GM12864 (cell line): Measurements from ENCODE around the gene AP2B1.

Source experiments
- DNase-seq: peaks from one replicate; pipeline ENCODE4 v3.0.0-alpha.2; 2011; ENCODE audit warnings: low read depth
- H3K4me3 ChIP-seq: 2 replicates; pipeline ENCODE4 v1.5.1; 2011; ENCODE audit warnings: mild to moderate bottlenecking, low read depth, low read length, control low read depth
- CTCF ChIP-seq: IDR thresholded peaks from 2 replicates; pipeline ENCODE4 v1.5.1; 2011; ENCODE audit warnings: low read depth, mild to moderate bottlenecking, moderate library complexity, low read length, control low read depth, inconsistent platforms; ENCODE audit errors: missing control alignments

Gene AP2B1

GRCh38 chr17:35728551-35728950 is 141.4 kb downstream of the AP2B1 start:
- H3K4me3 ChIP-seq = no peak overlapping the region
- DNase-seq = no peak
- TF ChIP-seq CTCF = no peak

DNA sequence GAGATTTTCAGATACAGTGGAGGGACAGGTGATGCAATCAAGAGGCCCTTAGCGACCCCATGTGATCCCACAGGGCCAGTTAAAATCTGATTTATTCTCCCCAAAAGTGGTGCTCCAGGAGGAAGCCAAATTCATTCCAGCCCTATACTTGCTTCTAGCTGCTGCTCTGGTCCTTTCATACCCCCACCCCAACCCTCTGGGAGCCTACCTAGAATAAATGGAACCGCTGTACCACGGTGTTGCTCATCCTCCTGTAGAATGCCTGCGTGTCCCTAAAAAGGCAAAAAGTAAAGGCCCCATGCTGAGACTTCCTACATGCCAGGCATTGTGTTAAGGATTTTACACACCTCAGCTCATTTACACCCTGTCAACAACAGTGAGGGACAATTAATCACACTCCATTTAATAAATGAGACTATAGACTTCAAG is 142.3 kb downstream of the AP2B1 start:
- TF ChIP-seq CTCF = no peak
- no peak for DNase-seq
- H3K4me3 ChIP-seq = no peak overlapping the region

DNA sequence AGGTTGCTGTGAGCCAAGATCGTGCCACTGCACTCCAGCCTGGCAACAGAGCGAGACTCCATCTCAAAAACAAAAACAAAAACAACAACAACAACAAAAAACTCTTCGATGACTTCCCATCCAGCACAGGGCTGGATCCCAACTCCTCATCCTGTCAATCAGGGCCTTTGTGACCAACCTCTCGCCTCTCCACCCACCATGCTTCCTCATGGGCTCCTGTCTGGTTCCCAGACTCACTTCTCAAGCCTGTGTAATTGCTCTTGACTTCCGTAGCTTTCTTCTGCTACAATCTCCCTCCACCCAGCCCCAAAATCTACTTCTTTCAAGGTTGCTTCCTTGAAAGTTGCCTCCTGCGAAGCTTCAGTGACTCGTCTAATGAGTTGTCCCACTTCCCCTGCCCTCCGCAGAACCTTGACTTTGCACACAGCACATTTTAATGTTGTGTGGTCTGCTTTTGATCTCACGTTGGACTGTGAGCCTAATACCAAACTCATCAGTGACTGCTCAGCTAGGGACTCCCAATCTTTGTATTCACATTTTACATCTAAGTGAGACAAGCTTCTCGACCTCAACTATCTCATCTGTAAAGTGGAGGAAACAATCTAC is 143.4 kb downstream of the AP2B1 start:
- DNase-seq = no peak
- no peak overlapping the region for H3K4me3 ChIP-seq
- no peak for TF ChIP-seq CTCF

- TF ChIP-seq CTCF = no peak
- no peak within 1 kb of the TSS for H3K4me3 ChIP-seq
- no peak for DNase-seq
Observed at GRCh38 chr17:35731239-35731916, 144.3 kb downstream of the AP2B1 start, which contains the start of gene RASL10B. TSS of gene RASL10B (plus strand) at chr17:35731639. CDS start at chr17:35735185, 3,546 bp downstream.

- TF ChIP-seq CTCF = no peak
- DNase-seq = no peak
- H3K4me3 ChIP-seq = no peak overlapping the region
Observed at GRCh38 chr17:35731917-35732805, 145.0 kb downstream of the AP2B1 start.

DNA sequence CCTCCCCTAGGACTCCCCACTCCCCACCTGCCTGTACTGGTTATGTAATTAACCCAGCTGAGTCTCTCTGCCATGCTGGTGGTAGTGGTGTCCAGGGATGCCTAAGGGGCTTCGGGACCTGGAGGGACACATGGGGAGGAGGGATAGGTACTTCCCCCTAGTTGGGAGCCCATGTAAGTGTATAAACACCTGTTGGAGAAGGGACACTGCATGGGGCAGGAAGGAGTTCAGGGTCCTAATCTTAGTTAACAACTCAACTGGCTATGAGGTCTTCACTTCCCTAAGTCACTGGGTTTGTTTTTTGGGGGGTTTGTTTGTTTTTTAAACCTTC is 145.6 kb downstream of the AP2B1 start:
- no peak overlapping the region for H3K4me3 ChIP-seq
- TF ChIP-seq CTCF = no peak

More for the DNA sequence above, 145.6 kb downstream of the AP2B1 start:
- DNase-seq = no peak
